MCF 10A (cell line): Measurements from ENCODE around the gene PATE1. TPM values are rescaled to one million over a fixed set of nuclear protein-coding genes. Genes with fewer than 3 reads are reported as not detected.

Experiments used
- BruUV-seq: library from RNA; stranded (reverse); fragments of 400-500 nt; replicated peaks from 2 replicates; lab custom pipeline; 2021; lab: Mats Ljungman, UMichigan
- CTCF ChIA-PET: fragments of 300-600 bp; sonication (Branson Sonifier 250); formaldehyde crosslinking; extraction: SDS; loops from one replicate; lab custom pipeline; 2021; ENCODE audit warnings: antibody characterized with exemption, inconsistent platforms; lab: Yijun Ruan, JAX
- POLR2A ChIA-PET: fragments of 300-600, 350-650 bp; sonication (Branson Sonifier 250); formaldehyde crosslinking; extraction: SDS; loops from one replicate; lab custom pipeline; 2020; ENCODE audit warnings: antibody characterized with exemption, inconsistent platforms; lab: Yijun Ruan, JAX
- DNase-seq: peaks from one replicate; pipeline ENCODE4 v3.0.0-alpha.2; 2018; ENCODE audit not compliant: unreplicated experiment
- H3K27ac Mint-ChIP-seq: one replicate; pipeline ENCODE4 v1.8.0; 2022; ENCODE audit warnings: mild to moderate bottlenecking, low read depth, mixed read lengths; ENCODE audit not compliant: unreplicated experiment
- H3K27me3 Mint-ChIP-seq: one replicate; pipeline ENCODE4 v1.8.0; 2022; ENCODE audit warnings: mixed read lengths; ENCODE audit not compliant: insufficient read depth, unreplicated experiment
- H3K36me3 Mint-ChIP-seq: one replicate; pipeline ENCODE4 v1.8.0; 2022; ENCODE audit warnings: mild to moderate bottlenecking, moderate library complexity, mixed read lengths; ENCODE audit not compliant: insufficient read depth, unreplicated experiment
- H3K4me1 Mint-ChIP-seq: one replicate; pipeline ENCODE4 v1.8.0; 2022; ENCODE audit warnings: mixed read lengths; ENCODE audit not compliant: insufficient read depth, unreplicated experiment
- H3K4me3 Mint-ChIP-seq: one replicate; pipeline ENCODE4 v1.8.0; 2022; ENCODE audit warnings: mild to moderate bottlenecking, moderate library complexity, mixed read lengths; ENCODE audit not compliant: unreplicated experiment
- H3K9me3 Mint-ChIP-seq: one replicate; pipeline ENCODE4 v1.8.0; 2022; ENCODE audit warnings: mixed read lengths; ENCODE audit not compliant: unreplicated experiment
- CTCF ChIP-seq: fragments of 200-600 bp; IDR thresholded peaks from one replicate; pipeline ENCODE4 v1.8.0; 2022; ENCODE audit warnings: antibody characterized with exemption, mild to moderate bottlenecking; ENCODE audit not compliant: unreplicated experiment
- intact Hi-C: fragments of 100-400 bp; cut with micrococcal nuclease; formaldehyde crosslinking; loops from 2 replicates; pipeline ENCODE4 v1.14.1; 2022
- total RNA-seq: library from RNA; stranded (reverse); gene quantifications from 2 replicates; pipeline ENCODE4 v1.2.3, GENCODE V29; 2022

PATE1 gene
- total RNA-seq, 1 experiment from 2014 or later = not detected

GRCh38 chr11:125743681-125744080 lies 2.4 kb upstream of the PATE1 start:
- ChIA-PET POLR2A (no interaction called here), CTCF (no interaction called here)
- no peak overlapping the region for H3K27ac Mint-ChIP-seq
- no peak for TF ChIP-seq CTCF
- H3K36me3 Mint-ChIP-seq = no peaks in the 10 kb centered on the region
- BruUV-seq = no TSS peak
- H3K9me3 Mint-ChIP-seq = no peaks in the 10 kb centered on the region
- DNase-seq = no peak
- no peaks in the 10 kb centered on the region for H3K4me1 Mint-ChIP-seq
- H3K27me3 Mint-ChIP-seq = peaks cover 36% of the 10 kb centered on the region
- intact Hi-C loops = no loop called here
- no peak overlapping the region for H3K4me3 Mint-ChIP-seq

GRCh38 chr11:125750629-125751028 lies 4.5 kb downstream of the PATE1 start:
- Mint-ChIP-seq H3K4me3 (no peak overlapping the region), H3K27ac (no peak overlapping the region), H3K36me3 (no peaks in the 10 kb centered on the region), H3K4me1 (no peaks in the 10 kb centered on the region), H3K9me3 (no peaks in the 10 kb centered on the region), H3K27me3 (peaks cover 37% of the 10 kb centered on the region)
- TF ChIP-seq CTCF = no peak
- BruUV-seq = no TSS peak
- DNase-seq = no peak
- CTCF ChIA-PET = interaction anchor here (1.3 kb wide), 1 partner anchor 8 kb away, joined by 6 read pairs; no protein-coding TSS in a partner anchor
- POLR2A ChIA-PET = no interaction called here
- intact Hi-C loops = no loop called here

- no TSS peak for BruUV-seq
- ChIA-PET CTCF (no interaction called here), POLR2A (no interaction called here)
- TF ChIP-seq CTCF = no peak
- Mint-ChIP-seq H3K4me1 (no peaks in the 10 kb centered on the region), H3K27me3 (peaks cover 81% of the 10 kb centered on the region), H3K9me3 (peaks cover 21% of the 10 kb centered on the region), H3K4me3 (no peak overlapping the region), H3K36me3 (no peaks in the 10 kb centered on the region), H3K27ac (no peak overlapping the region)
- no peak for DNase-seq
- intact Hi-C loops = no loop called here
These were observed 10.0 kb downstream of the PATE1 start for GRCh38 chr11:125756050-125756449.

- H3K9me3 Mint-ChIP-seq = peaks cover 14% of the 10 kb centered on the region
- H3K4me3 Mint-ChIP-seq = no peak overlapping the region
- ChIA-PET POLR2A (no interaction called here), CTCF (no interaction called here)
- H3K4me1 Mint-ChIP-seq = no peaks in the 10 kb centered on the region
- H3K36me3 Mint-ChIP-seq = no peaks in the 10 kb centered on the region
- TF ChIP-seq CTCF = no peak
- no peak for DNase-seq
- no TSS peak for BruUV-seq
- intact Hi-C loops = no loop called here
- H3K27ac Mint-ChIP-seq = no peak overlapping the region
- peaks cover 41% of the 10 kb centered on the region for H3K27me3 Mint-ChIP-seq
These were observed 16.4 kb downstream of the PATE1 start for GRCh38 chr11:125762445-125762844.
